ENCODE measurements around the gene UNC5C. TPM values are rescaled to one million over a fixed set of nuclear protein-coding genes. Genes with fewer than 3 reads are reported as not detected.

UNC5C gene
- total RNA-seq, 1 experiment from 2014 or later, result 8.2 TPM

GRCh38 chr4:95556207-95556859 lies 7.6 kb upstream of the UNC5C start:
- Histone ChIP-seq H3K27ac (ENCODE audit: low read length) (no peak overlapping the region), H3K27me3 (ENCODE audit: control insufficient read depth, insufficient read depth, low read length) (no peaks in the 10 kb centered on the region), H3K9me3 (ENCODE audit: control insufficient read depth, insufficient read depth, low read depth, low read length) (no peaks in the 10 kb centered on the region), H3K4me3 (ENCODE audit: low read depth in 2 of 2, low read length in 2 of 2) (no peak overlapping the region), H3K4me1 (ENCODE audit: control insufficient read depth, insufficient read depth, low read length) (no peaks in the 10 kb centered on the region), H3K36me3 (ENCODE audit: control insufficient read depth, insufficient read depth, low read length) (no peaks in the 10 kb centered on the region)
- intact Hi-C loops (cut with micrococcal nuclease; ENCODE audit: unreplicated experiment), result no loop called here
- ChIA-PET CTCF (no interaction called here), POLR2A (no interaction called here)
- TF ChIP-seq POLR2AphosphoS5 (IDR thresholded peaks at IDR 0.05; ENCODE audit: low read depth, low read length) (no peak), TCF7L2 (IDR thresholded peaks at IDR 0.05; ENCODE audit: low read depth, low read length) (no peak), REST (IDR thresholded peaks at IDR 0.05; ENCODE audit: insufficient read depth in 1 of 2, low read depth in 2 of 2, low read length in 1 of 2) (no peak), CTCF (IDR thresholded peaks at IDR 0.05) (no peak), SIN3A (IDR thresholded peaks at IDR 0.05; ENCODE audit: borderline replicate concordance, insufficient read depth, low read depth, low read length) (no peak)
- no peak for ATAC-seq
- DNase-seq (ENCODE audit: low read depth, low spot score), result no peak
- in situ Hi-C loops (cut with HindIII; ENCODE audit: low pct_unique_long_range_greater_than_20kb, low sequenced_read_pairs), result no loop called here
- BruUV-seq (replicated peaks), result no TSS peak

- Histone ChIP-seq H3K27me3 (ENCODE audit: control insufficient read depth, insufficient read depth, low read length) (no peaks in the 10 kb centered on the region), H3K36me3 (ENCODE audit: control insufficient read depth, insufficient read depth, low read length) (no peaks in the 10 kb centered on the region), H3K9me3 (ENCODE audit: control insufficient read depth, insufficient read depth, low read depth, low read length) (no peaks in the 10 kb centered on the region), H3K4me3 (ENCODE audit: low read depth in 2 of 2, low read length in 2 of 2) (no peak overlapping the region), H3K27ac (ENCODE audit: low read length) (no peak overlapping the region), H3K4me1 (ENCODE audit: control insufficient read depth, insufficient read depth, low read length) (peaks cover 3% of the 10 kb centered on the region; the same call in 1 of the 2 replicates)
- ChIA-PET CTCF (no interaction called here), POLR2A (no interaction called here)
- no peak for DNase-seq (ENCODE audit: low read depth, low spot score)
- ATAC-seq, result no peak
- in situ Hi-C loops (cut with HindIII; ENCODE audit: low pct_unique_long_range_greater_than_20kb, low sequenced_read_pairs) (no loop called here), intact Hi-C loops (cut with micrococcal nuclease; ENCODE audit: unreplicated experiment) (no loop called here)
- TF ChIP-seq TCF7L2 (IDR thresholded peaks at IDR 0.05; ENCODE audit: low read depth, low read length), result no peak
- TF ChIP-seq CTCF (IDR thresholded peaks at IDR 0.05), result no peak
- TF ChIP-seq POLR2AphosphoS5 (IDR thresholded peaks at IDR 0.05; ENCODE audit: low read depth, low read length), result no peak
- no peak for TF ChIP-seq SIN3A (IDR thresholded peaks at IDR 0.05; ENCODE audit: borderline replicate concordance, insufficient read depth, low read depth, low read length)
- no peak for TF ChIP-seq REST (IDR thresholded peaks at IDR 0.05; ENCODE audit: insufficient read depth in 1 of 2, low read depth in 2 of 2, low read length in 1 of 2)
- BruUV-seq (replicated peaks), result no TSS peak
Measured at GRCh38 chr4:95552942-95553550, 4.3 kb upstream of the UNC5C start.

Measured in Panc1 (cell line).